Suprapubic skin (tissue), 4 donors: ENCODE measurements around the gene ZBED1.

Source experiments
- CTCF ChIP-seq, 2 donors: fragments of 200-600 bp in 1 of 2; fragments of 450-650 bp in 1 of 2; sonication (generic) in 1 of 2; IDR thresholded peaks; one replicate each; pipeline ENCODE4 v1.5.1; 2016 to 2019; ENCODE audit warnings: antibody characterized with exemption in 2 of 2, mild to moderate bottlenecking in 1 of 2, moderate library complexity in 1 of 2
- EP300 ChIP-seq: sonication (generic); formaldehyde crosslinking; IDR thresholded peaks from one replicate; pipeline ENCODE4 v1.6.1; 2017; ENCODE audit warnings: antibody characterized with exemption
- POLR2AphosphoS5 ChIP-seq, 3 donors: sonication (generic); formaldehyde crosslinking; IDR thresholded peaks; one replicate each; pipeline ENCODE4 v1.6.1; 2017; ENCODE audit warnings: antibody characterized with exemption in 3 of 3

GRCh38 chrX:2452317-2452784, 48.4 kb downstream of the ZBED1 start:
- TF ChIP-seq CTCF (IDR thresholded peaks at IDR 0.05): no peak
- TF ChIP-seq EP300: no peak
- no peak for TF ChIP-seq POLR2AphosphoS5 (IDR thresholded peaks at IDR 0.05)
